Measurements from ENCODE around the gene KRT86.

DNA sequence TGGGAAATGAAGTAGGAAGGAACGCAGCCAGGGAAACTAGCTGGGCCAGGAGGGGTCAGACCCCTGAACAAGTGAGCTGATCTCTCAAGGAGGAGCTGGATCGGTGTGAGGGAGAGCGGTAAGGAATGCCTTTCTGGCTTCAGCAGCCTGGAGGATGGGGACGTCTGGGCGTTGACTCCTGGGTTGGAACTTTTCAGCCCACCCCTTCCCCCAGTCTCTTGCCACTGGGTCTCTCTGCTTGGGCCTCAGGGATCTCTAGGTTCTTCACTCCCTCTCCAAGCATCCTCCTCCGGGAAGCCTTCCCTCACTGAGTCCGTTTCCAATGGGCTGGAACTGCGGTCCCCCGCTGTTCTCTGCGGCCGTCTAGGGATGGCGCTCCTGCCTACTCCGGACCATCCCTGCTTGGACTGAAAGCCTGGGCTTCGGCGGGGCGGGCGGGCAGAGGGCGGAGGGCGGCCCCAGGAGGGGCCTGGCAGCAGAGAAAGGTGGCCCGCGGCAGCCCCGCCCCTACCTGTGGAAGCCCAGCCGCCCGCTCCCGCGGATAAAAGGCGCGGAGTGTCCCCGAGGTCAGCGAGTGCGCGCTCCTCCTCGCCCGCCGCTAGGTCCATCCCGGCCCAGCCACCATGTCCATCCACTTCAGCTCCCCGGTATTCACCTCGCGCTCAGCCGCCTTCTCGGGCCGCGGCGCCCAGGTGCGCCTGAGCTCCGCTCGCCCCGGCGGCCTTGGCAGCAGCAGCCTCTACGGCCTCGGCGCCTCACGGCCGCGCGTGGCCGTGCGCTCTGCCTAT lies 41.6 kb upstream of the KRT86 start, which contains the start of gene KRT7:
- TF ChIP-seq ZNF549 (tag by site-specific recombination; IDR thresholded peaks at IDR 0.05) (no peak), TCF7L2 (IDR thresholded peaks at IDR 0.05; ENCODE audit: borderline replicate concordance, low read depth, low read length) (no peak), ZIC2 (tag by site-specific recombination; IDR thresholded peaks at IDR 0.05) (no peak), ZBTB1 (tag by site-specific recombination; IDR thresholded peaks at IDR 0.05) (no peak)
- TF ChIP-seq, protein P1, sequence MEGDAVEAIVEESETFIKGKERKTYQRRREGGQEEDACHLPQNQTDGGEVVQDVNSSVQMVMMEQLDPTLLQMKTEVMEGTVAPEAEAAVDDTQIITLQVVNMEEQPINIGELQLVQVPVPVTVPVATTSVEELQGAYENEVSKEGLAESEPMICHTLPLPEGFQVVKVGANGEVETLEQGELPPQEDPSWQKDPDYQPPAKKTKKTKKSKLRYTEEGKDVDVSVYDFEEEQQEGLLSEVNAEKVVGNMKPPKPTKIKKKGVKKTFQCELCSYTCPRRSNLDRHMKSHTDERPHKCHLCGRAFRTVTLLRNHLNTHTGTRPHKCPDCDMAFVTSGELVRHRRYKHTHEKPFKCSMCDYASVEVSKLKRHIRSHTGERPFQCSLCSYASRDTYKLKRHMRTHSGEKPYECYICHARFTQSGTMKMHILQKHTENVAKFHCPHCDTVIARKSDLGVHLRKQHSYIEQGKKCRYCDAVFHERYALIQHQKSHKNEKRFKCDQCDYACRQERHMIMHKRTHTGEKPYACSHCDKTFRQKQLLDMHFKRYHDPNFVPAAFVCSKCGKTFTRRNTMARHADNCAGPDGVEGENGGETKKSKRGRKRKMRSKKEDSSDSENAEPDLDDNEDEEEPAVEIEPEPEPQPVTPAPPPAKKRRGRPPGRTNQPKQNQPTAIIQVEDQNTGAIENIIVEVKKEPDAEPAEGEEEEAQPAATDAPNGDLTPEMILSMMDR (tag by site-specific recombination; IDR thresholded peaks at IDR 0.05) = no peak
- TF ChIP-seq, protein P2, sequence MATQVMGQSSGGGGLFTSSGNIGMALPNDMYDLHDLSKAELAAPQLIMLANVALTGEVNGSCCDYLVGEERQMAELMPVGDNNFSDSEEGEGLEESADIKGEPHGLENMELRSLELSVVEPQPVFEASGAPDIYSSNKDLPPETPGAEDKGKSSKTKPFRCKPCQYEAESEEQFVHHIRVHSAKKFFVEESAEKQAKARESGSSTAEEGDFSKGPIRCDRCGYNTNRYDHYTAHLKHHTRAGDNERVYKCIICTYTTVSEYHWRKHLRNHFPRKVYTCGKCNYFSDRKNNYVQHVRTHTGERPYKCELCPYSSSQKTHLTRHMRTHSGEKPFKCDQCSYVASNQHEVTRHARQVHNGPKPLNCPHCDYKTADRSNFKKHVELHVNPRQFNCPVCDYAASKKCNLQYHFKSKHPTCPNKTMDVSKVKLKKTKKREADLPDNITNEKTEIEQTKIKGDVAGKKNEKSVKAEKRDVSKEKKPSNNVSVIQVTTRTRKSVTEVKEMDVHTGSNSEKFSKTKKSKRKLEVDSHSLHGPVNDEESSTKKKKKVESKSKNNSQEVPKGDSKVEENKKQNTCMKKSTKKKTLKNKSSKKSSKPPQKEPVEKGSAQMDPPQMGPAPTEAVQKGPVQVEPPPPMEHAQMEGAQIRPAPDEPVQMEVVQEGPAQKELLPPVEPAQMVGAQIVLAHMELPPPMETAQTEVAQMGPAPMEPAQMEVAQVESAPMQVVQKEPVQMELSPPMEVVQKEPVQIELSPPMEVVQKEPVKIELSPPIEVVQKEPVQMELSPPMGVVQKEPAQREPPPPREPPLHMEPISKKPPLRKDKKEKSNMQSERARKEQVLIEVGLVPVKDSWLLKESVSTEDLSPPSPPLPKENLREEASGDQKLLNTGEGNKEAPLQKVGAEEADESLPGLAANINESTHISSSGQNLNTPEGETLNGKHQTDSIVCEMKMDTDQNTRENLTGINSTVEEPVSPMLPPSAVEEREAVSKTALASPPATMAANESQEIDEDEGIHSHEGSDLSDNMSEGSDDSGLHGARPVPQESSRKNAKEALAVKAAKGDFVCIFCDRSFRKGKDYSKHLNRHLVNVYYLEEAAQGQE (tag by site-specific recombination; IDR thresholded peaks at IDR 0.05) = no peak
- TF ChIP-seq, protein P3, sequence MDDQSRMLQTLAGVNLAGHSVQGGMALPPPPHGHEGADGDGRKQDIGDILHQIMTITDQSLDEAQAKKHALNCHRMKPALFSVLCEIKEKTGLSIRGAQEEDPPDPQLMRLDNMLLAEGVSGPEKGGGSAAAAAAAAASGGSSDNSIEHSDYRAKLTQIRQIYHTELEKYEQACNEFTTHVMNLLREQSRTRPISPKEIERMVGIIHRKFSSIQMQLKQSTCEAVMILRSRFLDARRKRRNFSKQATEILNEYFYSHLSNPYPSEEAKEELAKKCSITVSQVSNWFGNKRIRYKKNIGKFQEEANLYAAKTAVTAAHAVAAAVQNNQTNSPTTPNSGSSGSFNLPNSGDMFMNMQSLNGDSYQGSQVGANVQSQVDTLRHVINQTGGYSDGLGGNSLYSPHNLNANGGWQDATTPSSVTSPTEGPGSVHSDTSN (CRISPR knock-in tag; IDR thresholded peaks at IDR 0.05) = no peak
- TF ChIP-seq, protein P4, sequence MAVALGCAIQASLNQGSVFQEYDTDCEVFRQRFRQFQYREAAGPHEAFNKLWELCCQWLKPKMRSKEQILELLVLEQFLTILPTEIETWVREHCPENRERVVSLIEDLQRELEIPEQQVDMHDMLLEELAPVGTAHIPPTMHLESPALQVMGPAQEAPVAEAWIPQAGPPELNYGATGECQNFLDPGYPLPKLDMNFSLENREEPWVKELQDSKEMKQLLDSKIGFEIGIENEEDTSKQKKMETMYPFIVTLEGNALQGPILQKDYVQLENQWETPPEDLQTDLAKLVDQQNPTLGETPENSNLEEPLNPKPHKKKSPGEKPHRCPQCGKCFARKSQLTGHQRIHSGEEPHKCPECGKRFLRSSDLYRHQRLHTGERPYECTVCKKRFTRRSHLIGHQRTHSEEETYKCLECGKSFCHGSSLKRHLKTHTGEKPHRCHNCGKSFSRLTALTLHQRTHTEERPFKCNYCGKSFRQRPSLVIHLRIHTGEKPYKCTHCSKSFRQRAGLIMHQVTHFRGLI (tag by site-specific recombination; IDR thresholded peaks at IDR 0.05) = no peak
